Measurements from ENCODE around the gene IVD.

The IVD gene

DNA sequence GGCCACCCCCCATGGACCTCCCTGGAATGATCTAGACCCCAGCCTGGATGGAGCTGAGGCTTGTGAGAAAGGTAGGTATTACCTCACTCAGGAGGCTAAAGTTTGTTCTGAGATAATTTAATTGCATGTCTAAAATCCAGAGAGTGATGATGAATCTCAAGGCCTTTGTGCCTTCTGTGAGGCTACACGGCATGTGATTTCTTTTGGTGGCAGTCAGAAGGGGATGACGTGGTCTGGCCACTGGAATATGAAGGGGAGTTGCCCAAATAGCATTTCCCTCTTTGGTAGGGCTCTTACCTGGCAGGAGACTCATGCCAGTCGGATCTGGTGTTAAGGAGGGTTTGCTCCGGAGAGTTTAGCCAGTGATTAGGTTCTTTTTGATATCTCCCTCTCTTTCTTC, 37.7 kb downstream of the IVD start:
- H3K4me3 ChIP-seq (ENCODE audit: low read depth, low read length): 0 out of 2 replicates have a peak overlapping the region, but pooled peaks have one; percentile 1
- POLR2A ChIA-PET: no interaction called here

DNA sequence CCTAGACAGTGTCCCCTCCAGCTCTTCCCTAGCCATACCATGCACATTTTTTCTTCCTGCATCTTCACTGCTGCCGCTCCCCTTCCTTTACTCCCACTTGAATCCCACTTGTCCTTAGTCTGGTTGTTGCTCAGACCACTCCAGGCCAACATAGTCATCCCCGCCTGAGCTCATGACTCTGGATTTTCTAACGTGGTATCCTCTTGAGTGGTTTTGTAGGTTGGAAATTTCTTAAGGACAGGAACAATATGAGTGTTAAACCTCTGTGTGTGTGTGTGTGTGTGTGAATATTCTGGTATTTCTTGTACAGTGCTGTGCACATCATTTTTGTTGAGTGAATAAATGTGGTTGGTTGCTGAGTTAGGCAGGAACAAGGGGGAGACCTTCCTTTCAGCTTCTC, 38.3 kb downstream of the IVD start:
- CTCF ChIA-PET: interaction anchor here (0.7 to 2.5 kb wide), 4 partner anchors 55 to 146 kb away, joined by 3 to 11 read pairs (median 4); no protein-coding TSS in a partner anchor
- no peak for DNase-seq (ENCODE audit: low read depth, low spot score)
- POLR2A ChIA-PET: no interaction called here
- no peak for TF ChIP-seq CTCF (IDR thresholded peaks at IDR 0.05; ENCODE audit: insufficient read depth, low read length, missing control alignments)
- H3K4me3 ChIP-seq (ENCODE audit: low read depth, low read length): no peak overlapping the region

More for the DNA sequence above, 37.7 kb downstream of the IVD start:
- TF ChIP-seq CTCF (IDR thresholded peaks at IDR 0.05; ENCODE audit: insufficient read depth, low read length, missing control alignments): no peak
- CTCF ChIA-PET: interaction anchor here (0.7 to 4.8 kb wide), 7 partner anchors 7 to 146 kb away, joined by 3 to 25 read pairs (median 4); no protein-coding TSS in a partner anchor
- no peak for DNase-seq (ENCODE audit: low read depth, low spot score)

- TF ChIP-seq CTCF (IDR thresholded peaks at IDR 0.05; ENCODE audit: insufficient read depth, low read length, missing control alignments): no peak
- DNase-seq (ENCODE audit: low read depth, low spot score): no peak
- CTCF ChIA-PET: interaction anchor here (1.0 to 1.7 kb wide), 3 partner anchors 22 to 447 kb away, joined by 4 read pairs; no protein-coding TSS in a partner anchor
- POLR2A ChIA-PET: no interaction called here
- no peak overlapping the region for H3K4me3 ChIP-seq (ENCODE audit: low read depth, low read length)
Measured at GRCh38 chr15:40444736-40445135, 39.1 kb downstream of the IVD start.

GRCh38 chr15:40445421-40445922, 39.9 kb downstream of the IVD start:
- DNase-seq (ENCODE audit: low read depth, low spot score): peak; percentile 47
- POLR2A ChIA-PET: no interaction called here

DNA sequence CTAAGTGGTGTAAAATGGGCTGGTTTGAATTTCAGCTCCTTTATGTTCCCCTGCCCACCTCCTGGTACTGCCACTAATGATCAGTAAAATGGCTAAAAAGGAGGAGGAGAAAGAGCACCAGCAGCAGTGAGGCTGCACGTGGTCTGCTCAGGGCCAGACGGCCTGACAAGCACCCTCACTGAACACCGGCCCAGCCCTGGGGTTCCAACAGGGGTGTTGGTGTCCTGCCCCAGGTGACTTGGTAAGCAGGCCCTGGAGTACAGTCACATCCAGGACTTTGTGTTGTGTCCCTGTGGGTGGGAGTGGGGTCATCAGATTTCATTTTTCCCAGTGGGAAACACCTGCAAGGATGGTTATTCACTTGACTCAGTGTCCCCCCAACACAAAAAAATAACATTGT, 40.5 kb downstream of the IVD start:
- no peak for TF ChIP-seq CTCF (IDR thresholded peaks at IDR 0.05; ENCODE audit: insufficient read depth, low read length, missing control alignments)
- ChIA-PET POLR2A (no interaction called here), CTCF (interaction anchor here (0.8 to 2.0 kb wide), 5 partner anchors 24 to 108 kb away, joined by 3 to 9 read pairs (median 4); no protein-coding TSS in a partner anchor)
- no peak overlapping the region for H3K4me3 ChIP-seq (ENCODE audit: low read depth, low read length)
- no peak for DNase-seq (ENCODE audit: low read depth, low spot score)

More at GRCh38 chr15:40445421-40445922, 39.9 kb downstream of the IVD start:
- no peak overlapping the region; the same call in 1 of the 2 replicates for H3K4me3 ChIP-seq (ENCODE audit: low read depth, low read length)
- CTCF ChIA-PET: interaction anchor here (0.5 to 2.0 kb wide), 7 partner anchors 23 to 447 kb away, joined by 3 to 9 read pairs (median 4); no protein-coding TSS in a partner anchor
- TF ChIP-seq CTCF (IDR thresholded peaks at IDR 0.05; ENCODE audit: insufficient read depth, low read length, missing control alignments): no peak

GRCh38 chr15:40448354-40448753, 42.8 kb downstream of the IVD start:
- TF ChIP-seq CTCF (IDR thresholded peaks at IDR 0.05; ENCODE audit: insufficient read depth, low read length, missing control alignments): no peak
- CTCF ChIA-PET: interaction anchor here (4.1 kb wide), 1 partner anchor 8 kb away, joined by 25 read pairs; the partner anchor contains the start of gene BAHD1
- no peak for DNase-seq (ENCODE audit: low read depth, low spot score)
- no peak overlapping the region for H3K4me3 ChIP-seq (ENCODE audit: low read depth, low read length)
- POLR2A ChIA-PET: no interaction called here
